HG03108 (cell line): Measurements from ENCODE around the gene ITGB3.
A peak's percentile ranks its signal among the peaks of the same experiment; 100 is the strongest.

ENCODE experiments used
- ATAC-seq: cut with Tn5 transposase; IDR thresholded peaks from one replicate; pipeline ENCODE4 v1.9.1; 2021; ENCODE audit warnings: moderate library complexity; ENCODE audit not compliant: unreplicated experiment

ITGB3 gene

DNA sequence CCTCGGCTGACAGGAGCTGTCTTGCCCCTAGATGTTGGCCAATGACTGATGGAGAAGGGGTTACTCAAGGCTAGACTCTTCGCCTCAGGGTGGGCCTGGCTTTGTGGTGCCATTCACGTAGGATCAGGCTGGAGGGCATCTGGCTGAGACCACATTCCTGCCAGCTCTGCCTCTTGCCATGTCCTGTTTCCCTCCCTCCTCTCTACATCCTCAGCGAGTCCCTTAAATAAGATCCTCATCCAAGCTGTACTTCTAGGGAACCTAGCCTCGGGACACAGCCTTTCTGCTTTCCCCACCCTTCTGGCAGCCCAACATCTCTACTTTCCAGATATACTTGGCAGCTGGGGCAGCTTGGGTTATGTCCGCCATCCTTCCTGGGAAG, 42.2 kb downstream of the ITGB3 start:
- no peak for ATAC-seq

DNA sequence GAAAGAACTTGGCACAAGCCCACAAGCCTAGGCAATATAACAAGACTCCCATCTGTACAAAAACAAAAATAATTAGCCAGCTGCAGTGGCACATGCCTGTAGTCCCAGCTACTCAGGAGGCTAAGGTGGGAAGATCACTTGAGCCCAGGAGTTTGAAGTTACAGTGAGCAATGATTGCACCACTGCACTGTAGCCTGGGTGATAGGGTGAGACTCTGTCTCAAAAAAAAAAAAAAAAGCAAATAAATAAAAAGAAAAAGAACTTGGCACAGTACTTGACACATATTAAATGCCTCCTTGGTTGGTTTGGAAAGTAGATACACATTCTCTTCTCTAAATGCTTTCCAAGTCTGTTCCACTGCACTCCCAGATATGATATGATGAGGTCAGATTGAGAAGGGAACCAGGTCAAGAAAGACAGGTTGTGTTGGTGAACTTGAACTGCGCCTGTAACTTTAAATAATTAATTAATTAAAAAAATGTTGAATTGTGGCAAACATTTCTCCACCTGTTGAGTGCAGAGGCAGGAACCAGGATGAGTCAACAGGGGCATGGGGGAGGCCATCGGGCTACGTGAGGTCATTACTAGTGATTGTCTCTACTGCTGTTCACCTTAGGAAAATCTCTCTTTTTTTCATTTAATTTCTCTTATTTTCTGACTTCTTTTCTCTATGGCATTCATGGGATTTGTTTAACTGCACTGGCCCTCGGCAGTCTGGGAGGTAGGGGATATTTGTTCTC, 44.2 kb downstream of the ITGB3 start:
- ATAC-seq: no peak

DNA sequence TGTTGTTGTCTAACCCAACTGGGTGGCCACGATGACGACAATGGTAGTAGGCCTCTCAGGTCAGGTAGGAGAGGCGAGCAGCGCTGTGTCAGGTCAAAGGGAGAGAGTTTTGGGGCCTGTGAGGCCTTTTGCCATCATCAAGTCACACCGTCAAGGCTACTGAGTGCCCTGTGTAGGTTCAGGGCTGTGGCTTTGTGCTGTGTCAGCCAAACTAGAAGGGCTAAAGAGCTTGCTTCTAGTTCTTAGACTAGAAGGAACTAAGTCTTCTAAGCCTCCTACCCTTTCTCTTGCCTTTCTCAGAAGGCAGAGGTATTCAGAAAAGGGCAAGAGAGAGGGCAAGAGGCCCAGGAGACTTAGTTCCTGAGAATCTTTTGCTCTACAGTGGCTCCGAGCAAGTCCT, 45.1 kb downstream of the ITGB3 start:
- ATAC-seq: no peak

DNA sequence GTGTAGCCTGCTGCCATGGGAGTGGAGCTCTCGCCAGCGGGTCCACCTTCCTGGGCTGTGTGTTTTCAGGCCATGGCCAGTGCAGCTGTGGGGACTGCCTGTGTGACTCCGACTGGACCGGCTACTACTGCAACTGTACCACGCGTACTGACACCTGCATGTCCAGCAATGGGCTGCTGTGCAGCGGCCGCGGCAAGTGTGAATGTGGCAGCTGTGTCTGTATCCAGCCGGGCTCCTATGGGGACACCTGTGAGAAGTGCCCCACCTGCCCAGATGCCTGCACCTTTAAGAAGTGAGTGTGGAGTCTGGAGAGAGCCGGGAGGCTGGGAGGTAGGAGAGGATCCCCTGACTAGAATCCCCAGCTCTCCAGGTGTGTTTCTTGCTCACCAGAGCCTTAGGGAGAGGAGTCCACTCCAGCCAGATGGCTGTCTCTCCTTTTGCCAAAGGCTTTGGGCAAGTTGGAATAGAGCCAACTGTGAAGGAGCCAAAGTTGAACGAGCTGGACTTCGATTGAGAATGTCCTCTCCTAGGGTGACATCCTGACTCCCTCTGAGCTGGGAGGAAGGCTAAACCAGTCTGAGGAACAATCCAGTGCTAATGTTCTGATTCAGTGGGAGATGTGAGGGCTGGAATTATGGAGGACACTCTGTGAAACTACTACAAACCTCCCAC, 45.7 kb downstream of the ITGB3 start:
- no peak for ATAC-seq

DNA sequence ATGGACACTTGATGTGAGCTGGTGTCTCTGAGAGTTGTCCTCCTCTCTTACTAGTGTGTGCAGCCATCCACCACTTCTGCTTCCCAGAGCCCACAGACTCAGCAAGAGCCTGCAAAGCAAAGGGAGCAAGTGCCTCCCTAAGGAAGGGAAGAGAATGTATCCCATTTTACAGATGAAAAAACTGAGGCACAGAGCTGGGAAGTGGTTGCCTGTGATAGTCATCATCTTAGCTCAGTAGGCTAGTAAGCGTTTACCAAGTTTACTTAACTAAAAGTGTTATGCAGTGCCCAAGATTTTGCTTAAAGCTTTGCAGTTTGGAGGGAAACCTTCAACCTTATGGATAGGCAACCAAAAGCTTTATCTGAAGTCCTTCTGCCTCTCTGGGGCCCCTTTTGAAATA, 47.1 kb downstream of the ITGB3 start:
- ATAC-seq: no peak

DNA sequence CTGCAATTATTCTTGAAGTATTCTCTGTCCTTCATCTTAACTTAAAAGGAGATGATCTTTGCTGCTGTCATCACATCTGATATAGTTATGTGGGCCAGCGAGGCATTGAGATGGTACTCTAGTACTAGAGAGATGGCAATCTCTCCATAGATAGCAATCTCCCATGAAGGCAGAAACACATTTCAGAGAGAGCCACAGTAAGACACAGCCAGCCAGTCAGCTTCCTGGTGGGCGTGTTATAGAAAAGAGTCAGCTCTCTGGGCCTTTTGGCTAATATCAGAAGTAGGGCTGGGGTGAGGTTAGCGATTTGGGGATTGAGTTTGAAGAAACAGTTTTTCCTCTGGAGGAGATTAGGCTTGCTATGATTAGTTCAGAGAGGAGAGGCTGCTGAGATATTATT, 47.5 kb downstream of the ITGB3 start:
- no peak for ATAC-seq

DNA sequence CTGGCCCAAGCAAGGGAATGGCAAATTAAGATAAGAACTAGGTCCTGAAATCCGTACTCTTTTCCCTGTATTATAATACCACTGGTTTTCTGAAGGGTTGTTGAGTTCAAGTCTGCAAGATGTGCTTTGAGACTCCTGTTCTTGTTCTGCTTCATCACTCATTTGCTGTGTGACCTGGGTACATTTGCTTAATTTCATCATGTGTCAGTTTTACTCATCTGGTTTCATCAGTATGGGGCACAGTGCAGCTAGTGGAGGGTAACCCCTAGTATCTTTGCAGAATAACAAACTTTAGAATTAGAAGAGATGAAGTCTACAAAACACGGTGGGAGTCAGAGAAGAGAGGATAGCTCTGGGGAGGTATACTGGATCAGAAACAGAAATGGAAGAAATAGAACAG, 48.2 kb downstream of the ITGB3 start:
- ATAC-seq: no peak

DNA sequence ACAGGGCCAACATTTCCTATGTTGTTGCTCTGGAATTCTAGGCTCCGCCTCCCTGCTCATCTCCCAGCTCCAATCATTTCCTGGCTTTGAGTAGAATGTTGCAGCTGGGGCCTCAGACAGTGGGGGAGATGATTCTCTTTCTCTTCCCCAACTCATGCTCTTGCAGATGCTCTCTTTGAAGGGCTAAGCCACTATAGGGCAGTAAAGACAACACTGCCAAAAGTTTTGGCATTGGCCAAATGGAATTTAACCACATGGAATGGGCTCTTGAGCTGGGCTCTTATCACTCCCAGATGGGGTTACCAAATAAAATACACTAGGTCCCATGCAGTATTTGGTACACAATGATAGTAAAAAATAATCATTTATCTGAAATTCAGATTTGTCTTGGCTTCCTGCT, 50.6 kb downstream of the ITGB3 start:
- no peak for ATAC-seq

DNA sequence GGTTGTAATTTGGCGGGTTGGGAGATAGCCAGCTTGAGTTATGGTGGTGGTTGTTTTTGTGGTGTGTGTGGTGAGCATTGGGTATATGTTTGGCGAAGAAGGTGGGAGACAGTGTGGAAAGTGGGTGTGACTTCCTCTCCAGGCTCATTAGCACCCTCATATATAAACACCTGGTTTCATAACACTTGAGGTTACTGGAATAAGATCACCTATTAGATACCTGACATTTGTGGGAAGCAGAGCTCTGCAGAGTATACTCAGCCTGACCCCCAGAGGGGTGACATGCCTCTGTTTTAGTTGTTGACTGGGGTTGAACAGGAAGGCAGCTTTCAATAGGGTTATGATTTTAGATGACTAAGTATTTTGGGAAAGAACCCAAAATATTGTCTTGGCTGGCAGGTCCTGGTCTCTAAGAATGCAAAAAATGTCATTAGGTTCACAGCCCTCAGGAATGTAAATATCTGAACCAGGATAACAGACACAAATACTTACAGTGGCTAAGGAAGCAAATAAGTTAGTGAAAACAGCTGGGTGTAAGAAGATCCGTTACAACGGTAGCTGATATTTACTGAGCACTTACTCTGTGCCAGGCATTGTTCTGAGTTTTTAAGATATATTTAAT, 51.8 kb downstream of the ITGB3 start:
- no peak for ATAC-seq

DNA sequence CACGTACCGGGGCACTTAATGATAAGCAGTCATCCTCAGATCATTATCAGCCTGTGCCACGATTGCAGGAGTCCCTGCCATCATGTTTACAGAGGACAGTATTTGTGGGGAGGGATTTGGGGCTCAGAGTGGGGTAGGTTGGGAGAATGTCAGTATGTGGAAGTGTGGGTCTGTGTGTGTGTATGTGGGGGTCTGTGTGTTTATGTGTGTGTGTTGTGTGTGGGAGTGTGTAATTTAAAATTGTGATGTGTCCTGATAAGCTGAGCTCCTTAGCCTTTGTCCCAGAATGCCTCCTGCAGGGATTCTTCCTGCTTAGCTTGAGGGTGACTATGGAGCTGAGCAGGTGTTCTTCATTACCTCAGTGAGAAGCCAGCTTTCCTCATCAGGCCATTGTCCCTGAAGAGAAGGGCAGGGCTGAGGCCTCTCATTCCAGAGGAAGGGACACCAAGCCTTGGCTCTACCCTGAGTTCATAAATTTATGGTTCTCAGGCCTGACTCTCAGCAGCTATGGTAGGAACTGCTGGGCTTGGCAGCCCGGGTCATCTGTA, 56.6 kb downstream of the ITGB3 start:
- ATAC-seq: no peak

DNA sequence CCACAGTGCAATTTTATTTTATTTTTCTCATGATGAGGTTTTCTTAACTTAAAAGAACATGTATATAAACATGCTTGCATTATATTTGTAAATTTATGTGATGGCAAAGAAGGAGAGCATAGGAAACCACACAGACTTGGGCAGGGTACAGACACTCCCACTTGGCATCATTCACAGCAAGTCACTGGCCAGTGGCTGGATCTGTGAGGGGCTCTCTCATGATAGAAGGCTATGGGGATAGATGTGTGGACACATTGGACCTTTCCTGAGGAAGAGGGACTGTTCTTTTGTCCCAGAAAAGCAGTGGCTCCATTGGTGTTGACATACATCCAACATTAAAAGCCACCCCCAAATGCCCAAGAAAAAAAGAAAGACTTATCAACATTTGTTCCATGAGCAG, 57.8 kb downstream of the ITGB3 start:
- no peak for ATAC-seq

DNA sequence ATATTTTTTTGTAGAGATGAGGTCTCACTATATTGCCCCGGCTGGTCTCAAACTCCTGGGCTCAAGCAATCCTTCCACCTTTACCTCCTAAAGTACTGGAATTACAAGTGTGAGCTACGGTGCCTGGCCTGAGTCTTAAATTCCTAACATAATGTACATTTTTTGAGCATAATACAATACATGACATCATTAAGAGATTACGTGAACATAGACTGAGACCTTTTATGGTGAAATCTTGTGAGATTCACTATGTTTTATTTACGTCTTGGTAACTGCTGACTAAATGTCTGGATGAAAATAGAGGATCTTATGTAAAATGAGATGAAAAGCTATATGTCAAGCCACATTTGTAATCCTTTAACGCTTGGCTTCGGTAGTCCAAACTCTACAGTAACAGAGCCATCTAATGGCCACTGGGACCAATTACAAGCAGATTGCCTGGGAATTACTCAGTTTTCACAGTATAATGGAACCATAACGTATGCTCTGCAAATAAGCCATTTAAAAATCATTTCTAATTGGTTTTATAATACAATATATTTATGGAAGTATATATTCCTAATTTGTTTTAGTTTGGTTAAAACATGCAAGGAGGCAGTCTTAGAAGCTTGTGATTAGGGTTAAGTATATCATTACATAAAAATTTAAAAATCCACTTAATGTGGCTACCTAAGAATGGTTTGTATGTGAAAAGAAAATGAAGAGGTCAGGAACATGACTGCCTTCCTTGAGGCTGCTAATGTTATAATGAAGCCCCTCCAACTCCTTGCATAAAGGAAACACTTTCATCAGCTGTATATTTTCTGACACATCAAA, 62.0 kb downstream of the ITGB3 start:
- no peak for ATAC-seq

DNA sequence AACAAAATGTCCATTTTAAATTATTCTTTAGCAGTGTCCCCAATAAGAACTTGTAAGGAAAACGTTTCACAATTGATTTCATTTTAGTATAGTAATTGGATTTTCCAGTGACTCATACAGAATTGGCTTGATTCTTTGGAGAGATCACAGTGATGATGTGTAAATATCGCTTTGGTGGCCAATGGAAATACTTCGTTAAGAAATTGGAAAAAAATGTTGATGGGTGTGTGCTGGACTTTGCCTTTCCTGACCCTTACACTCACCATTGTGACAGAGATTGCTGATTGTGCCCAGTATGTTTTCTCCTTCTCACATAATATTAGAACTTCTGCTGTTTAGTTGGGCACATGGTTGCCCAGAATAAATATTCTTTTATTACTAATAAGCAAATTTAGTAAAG, 62.7 kb downstream of the ITGB3 start:
- no peak for ATAC-seq

DNA sequence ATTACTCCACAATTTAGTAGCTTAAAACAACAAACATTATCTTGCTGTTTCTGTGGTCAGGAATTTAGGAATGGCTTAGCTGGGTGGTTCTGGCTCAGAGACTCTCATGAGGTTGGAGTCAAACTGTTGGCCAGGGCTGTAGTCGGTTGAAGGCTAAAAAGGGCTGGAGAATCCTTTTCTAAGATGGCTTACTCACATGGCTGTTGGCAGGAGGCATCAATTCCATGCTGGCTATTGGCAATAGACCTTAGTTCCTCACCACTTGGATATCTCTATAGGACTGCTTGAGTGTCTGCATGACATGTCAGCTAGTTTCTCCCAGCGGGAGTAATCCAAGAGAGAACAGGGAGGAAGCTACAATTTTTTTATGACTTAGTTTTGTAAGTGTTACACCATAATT, 63.5 kb downstream of the ITGB3 start:
- no peak for ATAC-seq

DNA sequence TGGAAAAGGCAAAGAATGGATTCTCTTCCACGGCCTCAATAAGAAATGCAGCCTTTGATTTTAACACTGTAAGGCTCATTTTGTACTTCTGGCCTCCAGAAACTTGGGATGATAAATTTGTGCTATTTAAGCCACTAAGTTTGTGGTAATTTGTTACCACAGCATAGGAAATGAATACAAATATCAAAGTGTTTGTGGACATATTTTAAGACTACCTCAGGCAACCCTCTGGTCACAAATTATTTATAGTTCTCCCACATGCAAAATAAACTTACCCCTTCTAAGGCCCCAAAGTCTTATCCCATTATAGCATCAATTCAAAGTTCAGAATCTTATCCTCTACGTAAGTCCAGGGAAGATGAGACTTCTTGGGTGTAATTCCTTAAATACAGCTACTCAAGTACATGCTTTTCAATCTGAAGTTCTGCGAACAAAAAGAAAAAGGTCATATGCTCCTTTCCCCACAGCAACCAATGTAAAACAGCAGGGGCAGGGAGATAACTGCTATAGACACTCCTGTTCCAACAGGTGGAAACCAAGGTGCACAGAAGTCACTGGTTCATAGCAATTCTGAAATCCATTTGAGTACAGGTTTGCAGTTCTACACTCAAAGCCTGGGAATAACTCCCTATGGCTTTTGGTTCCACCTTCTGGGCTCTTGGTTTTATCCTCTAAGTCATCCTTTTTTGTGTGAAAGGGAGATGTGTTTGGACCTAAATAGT, 64.7 kb downstream of the ITGB3 start:
- no peak for ATAC-seq

DNA sequence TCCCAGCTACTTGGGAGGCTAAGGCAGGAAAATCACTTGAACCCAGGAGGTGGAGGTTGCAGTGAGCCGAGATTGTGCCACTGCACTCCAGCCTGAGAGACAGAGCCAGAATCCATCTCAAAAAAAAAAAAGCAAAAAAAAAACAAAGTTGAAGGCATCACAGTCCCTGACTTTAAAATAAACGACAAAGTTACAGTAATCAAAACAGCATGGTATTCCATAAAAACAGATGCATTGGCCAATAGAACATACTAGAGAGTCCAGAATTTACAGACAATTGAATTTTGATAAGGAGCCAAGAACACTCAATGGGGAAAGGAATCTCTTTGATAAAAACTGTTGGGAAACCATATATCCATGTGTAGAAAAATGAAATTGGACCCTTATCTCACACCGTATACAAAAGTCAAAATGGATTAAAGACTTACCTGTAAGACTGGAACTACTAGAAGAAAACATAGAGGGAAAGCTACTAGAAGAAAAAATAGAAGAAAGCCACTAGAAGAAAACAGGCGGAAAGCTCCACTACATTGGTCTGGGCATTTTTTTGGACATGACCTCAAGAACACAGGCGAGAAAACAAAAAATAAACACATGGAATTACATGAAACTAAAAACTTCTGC, 67.4 kb downstream of the ITGB3 start:
- ATAC-seq: no peak

DNA sequence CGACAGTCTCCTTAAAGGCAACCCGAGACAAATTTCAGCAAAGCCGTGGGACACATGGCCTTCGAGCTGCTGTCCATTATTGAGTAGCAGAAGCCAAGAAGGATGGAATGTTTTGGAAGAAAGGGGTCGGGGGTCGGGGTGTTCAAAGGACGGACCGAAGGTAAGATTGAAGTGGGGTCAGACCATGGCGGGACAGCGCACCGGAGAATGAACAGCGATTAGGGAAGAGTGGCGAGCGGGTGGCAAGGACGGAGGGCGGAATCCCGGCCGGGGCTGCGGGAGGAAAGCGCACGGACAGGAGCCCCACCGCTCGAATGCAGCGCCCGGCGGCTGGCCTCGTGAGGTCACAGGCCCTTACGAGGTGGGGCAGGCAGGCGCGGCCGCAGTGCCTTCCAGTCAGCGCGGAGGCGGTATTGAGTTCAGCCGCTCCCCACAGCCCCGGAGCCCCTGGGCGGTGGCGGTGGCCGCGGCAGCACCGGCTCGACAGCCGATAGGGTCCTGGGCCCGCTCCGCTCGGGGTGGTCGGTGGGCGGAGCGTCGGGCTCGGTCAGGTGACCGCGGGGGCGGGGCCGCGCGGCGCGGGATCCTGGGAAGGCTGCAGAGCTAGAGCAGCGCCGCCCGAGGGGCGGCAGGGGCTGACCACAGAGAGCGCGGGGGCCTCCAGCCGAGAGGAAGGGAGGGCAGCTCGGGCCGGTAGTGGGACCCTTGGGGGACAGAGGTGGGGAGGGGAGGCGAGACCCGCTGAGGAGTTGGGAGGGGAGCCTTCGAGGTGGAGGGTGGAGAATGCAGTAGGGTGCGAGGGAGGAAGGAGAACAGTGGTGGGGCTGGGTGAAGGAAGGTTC, 70.0 kb downstream of the ITGB3 start, which contains the start of gene EFCAB13:
Gene EFCAB13, plus strand, starts transcription at position 574 of the 842 bp plus-strand sequence. CDS start 4,399 bp downstream, outside the sequence.
- peak; percentile 88 for ATAC-seq

DNA sequence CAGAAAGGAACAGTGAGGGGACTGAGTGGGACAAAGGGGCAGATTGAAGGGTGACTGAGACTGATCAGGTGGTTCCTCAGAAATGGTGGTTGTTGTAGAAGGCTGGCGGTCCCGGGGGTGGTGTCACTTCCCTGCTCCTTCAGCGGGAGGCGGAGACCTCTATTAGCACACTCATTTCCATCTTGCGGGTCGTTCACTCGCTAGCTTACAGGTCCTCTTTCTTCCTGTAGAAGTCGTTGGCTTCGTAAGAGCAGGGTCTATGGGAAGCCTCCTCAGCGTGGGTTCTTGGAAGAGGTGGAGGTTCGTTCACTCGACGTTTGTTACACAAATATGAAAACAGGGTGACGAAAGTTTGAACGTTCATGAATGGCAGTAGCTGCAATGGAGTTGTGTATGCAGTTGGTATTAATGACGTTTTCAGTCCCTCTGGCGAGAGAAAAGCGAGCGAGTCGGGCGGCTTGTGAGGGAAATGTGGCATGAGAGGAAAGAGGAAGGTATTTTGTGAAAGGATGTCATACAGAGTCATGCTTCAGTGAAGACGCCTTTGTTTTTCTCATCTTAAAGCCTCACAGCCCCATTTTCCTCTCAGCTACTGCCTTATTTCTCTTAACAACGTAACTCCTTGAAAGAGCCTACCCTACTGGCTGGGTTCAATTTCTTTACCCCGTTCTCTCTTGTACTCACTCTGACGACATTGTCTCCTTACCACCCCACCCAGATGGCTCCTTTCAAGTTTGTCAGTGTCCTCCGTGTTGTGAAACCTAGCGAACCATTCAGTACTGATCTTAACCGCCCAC, 70.8 kb downstream of the ITGB3 start:
- peak; percentile 16 for ATAC-seq
